Activated CD4-positive, alpha-beta T cell treated with anti-CD3 and anti-CD28 coated beads, Interleukin-2, Interleukin-4, amounts not matched to agents 100 ng/mL and 50 ng/mL, durations not matched to agents 16 hours and 8 hours (primary cell): ENCODE results near the gene STAU1.
"Not testable (repeated sequence)": the region's sequence is repeated elsewhere in the genome, so short reads cannot be mapped to it uniquely, and the experiment has no call there.

ENCODE experiments used
- DNase-seq: peaks from one replicate; pipeline ENCODE4 v3.0.0-alpha.2; 2020; ENCODE audit warnings: low spot score

Gene STAU1, protein sequence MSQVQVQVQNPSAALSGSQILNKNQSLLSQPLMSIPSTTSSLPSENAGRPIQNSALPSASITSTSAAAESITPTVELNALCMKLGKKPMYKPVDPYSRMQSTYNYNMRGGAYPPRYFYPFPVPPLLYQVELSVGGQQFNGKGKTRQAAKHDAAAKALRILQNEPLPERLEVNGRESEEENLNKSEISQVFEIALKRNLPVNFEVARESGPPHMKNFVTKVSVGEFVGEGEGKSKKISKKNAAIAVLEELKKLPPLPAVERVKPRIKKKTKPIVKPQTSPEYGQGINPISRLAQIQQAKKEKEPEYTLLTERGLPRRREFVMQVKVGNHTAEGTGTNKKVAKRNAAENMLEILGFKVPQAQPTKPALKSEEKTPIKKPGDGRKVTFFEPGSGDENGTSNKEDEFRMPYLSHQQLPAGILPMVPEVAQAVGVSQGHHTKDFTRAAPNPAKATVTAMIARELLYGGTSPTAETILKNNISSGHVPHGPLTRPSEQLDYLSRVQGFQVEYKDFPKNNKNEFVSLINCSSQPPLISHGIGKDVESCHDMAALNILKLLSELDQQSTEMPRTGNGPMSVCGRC

DNA sequence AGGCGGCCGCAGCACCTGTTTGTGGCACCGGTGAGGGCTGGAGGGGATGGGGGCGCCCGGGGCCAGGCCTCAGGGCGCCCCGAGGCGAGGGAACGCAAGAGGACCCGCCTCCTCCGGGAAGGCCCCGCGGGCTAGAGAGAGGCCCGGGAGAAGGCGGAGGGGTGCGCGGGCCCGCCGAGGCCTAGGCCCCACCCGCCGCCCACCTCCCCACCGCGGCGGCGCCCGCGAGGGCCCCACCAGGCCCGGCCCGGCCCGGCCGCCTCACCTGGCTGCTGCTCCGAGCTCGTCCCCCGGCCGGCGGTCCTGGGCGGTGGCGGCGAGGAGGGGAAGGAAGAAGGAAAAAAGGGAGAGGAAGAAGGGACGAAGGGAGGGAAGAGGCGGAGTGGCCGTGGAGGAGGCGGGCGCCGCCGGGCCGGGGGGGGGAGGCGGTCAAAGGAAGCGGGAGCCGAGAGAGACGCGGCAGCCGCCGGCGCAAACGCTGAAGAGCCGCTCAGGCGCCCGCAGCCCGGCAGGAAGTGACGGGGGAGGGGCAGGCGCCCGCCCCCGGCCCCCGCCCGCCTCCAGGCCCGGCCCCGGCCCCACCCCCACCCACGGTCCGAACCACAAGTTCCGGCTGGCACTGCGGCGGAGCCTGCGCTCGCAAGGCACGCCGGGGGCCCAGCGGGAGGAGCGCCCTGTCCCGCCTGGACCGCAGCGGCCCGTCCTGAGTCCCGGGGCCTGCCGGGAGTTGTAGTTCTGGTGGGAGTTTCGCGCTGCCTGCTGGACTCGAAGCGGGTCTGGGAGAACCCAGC lies at the start of gene STAU1:
STAU1 (minus strand) TSS at position 484 of the 791 bp plus-strand sequence. CDS start 22,133 bp downstream, outside the sequence.
- DNase-seq: peak; percentile 95

DNA sequence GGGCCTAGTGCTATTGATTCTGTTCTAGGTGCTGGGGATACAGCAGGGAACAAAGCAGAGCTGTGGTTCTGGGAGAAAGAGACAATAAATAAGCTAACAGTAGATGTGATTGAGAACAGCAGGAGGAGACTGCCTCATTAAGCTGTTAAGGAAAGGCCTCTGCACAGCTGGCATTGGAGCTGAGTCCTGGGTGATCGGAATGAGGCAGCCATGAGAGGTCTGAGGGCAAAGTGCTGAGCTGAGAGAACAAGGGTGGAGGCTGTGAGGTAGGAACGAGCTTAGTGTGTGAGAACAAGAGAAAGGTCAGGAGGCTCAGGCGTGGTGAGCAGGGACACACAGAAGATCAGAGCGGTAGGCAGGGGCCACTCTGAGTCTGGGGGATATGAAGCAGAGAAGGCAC lies 49.4 kb upstream of the STAU1 start:
- no peak for DNase-seq

DNA sequence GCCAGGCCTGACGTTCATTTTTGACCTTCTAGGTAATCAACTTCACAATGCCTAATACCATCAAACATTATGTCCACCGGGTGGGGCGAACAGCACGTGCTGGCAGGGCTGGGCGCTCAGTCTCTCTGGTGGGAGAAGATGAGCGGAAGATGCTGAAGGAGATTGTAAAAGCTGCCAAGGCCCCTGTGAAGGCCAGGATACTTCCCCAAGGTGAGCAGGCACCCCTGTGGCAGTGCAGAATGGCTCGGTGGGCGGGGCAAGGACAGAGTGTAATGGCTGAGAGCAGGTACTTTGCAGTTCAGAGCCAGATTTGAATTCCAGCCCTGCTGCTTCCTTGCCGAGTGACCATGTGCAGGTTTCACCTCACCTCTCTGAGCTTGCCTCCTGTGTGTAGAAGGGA lies 48.2 kb upstream of the STAU1 start:
- DNase-seq: no peak

DNA sequence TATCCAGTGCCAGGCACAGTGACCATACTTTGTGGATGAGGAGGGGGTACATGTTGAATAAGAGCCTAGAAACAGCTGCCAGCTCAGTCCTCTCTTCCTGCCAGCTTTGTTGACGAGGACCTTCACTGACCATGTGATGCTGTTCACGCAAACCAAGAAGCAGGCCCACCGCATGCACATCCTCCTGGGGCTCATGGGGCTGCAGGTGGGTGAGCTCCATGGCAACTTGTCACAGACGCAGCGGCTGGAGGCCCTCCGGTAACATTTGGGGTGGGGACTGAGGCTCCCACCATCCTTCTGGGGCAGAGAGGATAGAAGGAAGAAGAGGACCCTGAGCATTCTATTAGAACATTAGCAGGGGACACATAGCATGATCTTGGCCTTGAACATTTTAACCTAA lies 46.7 kb upstream of the STAU1 start:
- DNase-seq: no peak

DNA sequence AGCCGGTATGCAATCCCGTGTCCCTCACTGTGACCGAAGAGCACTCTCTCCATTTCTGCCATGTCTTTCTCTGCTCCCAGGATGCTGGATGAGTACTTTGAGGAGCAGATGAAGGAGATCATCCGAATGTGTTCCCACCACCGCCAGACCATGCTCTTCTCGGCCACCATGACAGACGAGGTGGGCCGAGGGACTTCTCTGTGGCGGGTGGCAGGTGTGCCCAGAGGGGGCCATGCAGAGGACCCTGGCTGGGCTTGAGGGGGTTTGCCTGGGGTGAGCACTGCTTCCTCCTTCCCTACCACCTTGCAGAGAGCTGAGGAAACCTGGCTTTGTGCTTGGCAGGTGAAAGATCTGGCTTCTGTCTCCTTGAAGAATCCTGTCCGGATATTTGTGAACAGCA lies 45.1 kb upstream of the STAU1 start:
- DNase-seq: no peak

DNA sequence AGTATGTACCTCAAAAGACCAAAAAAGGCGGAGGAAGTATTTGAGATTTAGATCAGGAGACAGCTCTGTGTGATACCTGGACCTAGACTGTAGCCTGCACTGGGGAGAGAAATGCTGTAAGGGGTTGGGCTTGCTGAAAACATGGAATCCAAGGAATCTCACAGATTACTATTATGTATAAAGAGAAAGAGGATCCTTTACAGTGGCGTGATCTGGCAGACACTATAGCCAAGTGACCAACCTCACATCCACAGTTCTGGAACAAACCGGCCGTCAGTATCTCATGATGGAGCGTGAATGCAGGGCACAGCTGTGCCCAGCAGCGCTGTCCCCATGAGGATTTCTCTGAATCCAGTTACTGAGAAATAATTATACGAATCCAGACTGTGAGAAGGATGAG lies 43.3 kb upstream of the STAU1 start:
- DNase-seq: no peak

DNA sequence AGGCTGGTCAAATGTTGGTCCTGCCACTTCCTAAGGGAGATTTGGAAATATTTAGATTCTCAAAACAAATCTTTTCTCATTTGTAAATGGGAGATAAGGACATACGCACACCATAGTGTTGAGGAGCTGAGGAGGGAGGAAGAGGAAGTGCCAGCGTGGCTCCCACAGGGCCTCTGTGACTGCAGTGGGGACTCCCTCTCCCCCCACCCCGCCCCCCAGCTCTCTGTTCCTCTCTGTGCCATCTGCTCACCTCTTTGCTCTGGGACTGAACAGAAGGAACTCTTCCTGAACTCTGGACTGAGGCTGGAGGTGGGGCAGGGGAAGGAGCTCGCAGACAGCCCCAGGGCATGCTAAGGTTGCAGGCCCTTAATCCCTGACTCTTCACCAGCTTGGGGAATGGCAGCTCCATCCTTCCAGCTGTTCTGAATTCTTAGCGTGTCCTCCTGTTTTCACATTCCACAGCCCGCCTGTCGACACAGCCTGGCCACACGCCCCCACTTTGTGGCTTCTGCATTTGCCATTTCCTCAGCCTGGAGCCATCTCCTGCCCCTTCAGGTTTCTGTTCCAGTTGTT lies 42.5 kb upstream of the STAU1 start:
- no peak for DNase-seq

DNA sequence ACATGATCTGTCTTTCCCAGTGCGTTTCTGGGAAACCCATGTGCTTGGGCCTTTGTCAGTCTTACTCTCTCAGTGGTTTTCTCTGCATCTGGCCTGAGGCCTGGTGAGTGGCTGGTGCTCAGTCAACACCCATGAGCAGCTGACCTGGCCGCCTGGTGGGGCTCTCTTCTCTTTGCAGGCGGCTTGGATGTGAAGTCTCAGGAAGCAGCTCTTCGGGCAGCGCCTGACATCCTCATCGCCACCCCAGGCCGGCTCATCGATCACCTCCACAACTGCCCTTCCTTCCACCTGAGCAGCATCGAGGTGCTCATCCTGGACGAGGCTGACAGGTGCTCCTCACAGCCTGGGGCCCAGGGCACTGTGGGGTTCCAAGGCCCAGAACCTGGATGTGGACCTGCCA lies 41.9 kb upstream of the STAU1 start:
- DNase-seq: no peak

DNA sequence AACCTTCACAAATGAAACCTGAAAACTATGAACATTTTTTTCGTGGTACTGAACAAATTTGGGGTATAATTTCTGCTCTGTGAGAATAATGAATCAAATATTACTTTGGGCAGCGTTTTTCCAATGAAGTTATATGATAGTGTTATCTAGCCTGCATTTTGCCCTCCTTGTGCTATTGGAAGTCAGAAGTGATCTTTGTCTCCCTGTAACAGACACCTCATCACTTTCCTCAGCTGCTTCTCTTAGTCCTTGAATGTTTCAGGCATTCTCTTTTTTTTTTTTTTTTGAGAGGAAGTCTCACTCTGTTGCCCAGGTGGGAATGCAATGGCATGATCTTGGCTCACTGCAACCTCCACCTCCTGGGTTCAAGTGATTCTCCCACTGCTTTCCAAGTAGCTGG lies 41.2 kb upstream of the STAU1 start:
- DNase-seq: no peak

DNA sequence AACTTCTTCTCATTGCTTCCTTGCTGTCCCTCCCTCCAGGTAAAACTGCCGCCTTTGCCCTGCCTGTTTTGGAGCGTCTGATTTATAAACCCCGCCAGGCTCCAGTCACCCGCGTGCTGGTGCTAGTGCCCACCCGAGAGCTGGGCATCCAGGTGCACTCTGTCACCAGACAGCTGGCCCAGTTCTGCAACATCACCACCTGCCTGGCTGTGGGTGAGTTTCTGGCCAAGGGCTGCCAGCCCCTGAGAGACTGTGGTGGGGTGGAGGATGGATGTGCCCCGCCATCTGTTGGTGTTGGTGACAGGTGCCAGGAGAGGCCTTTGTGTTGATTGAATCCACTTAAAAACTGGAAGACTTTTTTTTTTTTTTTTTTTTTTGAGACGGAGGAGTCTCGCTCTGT lies 40.5 kb upstream of the STAU1 start:
- DNase-seq: no peak

DNA sequence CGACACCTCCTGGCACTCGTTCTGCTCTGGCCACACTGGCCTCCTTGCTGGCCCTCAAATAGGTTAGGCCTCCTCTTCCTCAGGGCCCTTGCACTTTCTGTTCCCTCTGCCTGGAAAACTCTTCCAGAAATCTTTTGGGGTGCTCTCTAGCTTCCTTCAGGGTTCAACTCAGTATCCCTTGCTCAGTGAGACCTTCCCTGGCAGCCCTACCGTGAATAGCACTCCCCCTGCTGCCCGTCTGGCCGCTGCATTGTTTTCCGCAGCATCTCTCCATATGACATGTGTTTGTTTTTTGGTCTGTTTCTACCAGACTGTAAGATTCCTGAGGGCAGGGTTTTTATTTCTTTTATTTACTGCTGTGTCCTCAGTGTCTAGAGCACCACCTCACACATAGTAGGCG lies 37.8 kb upstream of the STAU1 start:
- DNase-seq: no peak

DNA sequence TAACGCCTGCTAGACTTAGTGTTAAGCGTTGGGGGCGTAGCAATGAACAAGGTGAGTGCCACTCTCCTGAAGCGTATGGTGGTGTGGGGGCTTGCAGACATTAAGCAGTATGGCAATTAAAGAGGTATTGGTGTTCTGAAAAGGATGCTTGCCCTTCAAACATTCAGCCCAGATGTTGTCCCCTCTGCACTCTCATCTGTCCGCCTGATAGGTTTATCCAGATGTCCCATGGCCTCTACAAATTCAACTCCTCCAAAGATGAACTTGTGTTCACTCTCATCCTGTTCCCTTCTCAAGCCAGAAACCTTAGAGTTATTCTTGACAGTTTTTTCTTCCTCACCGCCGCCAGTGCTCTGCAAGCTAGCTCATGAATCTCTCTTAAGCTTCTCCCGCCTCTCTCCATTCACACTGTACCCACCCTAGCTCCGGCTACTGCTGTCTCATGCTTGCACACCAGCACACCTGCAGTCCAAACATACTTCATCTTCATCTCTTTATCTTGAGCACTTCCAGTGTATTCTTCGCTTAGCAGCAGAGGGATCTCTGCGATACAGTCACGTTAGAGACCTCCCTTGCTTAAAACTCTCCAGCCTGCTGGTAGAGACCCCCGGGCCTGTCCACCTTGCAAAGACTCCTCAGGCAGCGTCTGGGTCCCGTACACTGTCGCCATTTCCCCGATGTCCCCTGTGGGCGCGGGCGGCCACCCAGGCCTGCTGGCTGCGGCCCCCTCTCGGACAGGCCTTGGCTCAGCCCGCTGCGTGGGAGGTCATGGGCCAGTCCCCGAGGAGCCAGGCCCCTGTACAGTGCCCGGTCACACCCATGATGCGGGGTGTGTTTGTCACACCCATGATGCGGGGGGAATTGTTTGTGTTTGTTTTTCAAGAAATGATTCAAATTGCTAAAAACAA lies 32.0 kb upstream of the STAU1 start:
- no peak for DNase-seq

DNA sequence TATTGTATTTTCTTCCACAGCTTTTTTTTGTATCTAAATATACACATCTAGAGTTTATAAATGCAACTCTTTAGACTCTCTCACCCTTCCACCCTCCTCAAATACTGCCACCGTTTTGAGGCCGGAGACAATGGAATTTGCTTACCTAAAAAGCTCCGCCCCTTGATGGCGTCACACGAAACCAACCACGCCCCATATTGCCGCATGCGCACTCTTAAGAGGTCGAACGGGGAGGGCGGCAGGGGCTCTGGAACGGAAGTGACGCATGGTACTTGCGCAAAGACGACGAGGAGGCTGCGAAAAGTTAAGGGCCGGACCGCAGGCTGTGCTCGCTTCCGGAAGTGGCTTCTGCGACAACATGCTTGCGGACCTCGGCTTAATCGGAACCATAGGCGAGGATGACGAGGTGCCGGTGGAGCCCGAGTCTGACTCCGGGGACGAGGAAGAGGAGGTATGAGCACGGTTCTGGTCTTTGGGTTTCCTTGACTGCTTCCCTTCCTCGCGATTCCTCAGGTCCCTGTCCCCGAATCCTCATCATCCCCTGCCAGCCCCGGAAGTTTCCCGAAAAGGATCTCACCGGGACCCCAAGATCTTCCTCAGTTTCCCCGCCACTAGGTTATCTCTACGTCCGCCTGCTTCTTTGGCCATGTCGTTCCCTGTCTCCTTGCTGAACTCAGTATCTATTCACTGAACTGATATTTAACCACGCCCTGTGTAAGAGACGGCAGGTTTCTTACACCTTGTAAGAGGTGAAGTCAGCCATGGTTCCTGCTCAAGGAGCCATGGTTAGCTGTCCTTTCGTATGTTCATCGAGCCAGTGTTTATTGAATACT lies 31.2 kb upstream of the STAU1 start, which contains the start of gene DDX27:
DDX27 (plus strand) TSS at position 326 of the 833 bp plus-strand sequence; CDS start at position 359, 33 bp downstream.
- DNase-seq: peak; percentile 98

DNA sequence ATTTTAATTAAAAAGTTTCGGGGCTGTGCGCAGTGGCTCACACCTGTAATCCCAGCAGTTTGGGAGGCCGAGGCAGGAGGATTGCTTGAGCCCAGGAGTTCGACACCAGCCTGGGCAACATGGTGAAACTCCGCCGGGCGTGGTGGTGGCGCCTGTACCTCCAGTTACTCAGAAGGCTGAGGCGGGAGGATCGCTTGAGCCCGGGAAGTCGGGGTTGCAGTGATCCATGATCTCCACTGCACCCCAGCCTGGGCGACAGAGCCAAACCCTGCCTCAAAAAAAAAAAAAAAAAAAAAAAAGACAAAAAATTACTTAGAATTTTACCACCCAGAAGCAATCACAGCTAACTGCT lies 30.6 kb upstream of the STAU1 start:
- DNase-seq: not testable (repeated sequence)

DNA sequence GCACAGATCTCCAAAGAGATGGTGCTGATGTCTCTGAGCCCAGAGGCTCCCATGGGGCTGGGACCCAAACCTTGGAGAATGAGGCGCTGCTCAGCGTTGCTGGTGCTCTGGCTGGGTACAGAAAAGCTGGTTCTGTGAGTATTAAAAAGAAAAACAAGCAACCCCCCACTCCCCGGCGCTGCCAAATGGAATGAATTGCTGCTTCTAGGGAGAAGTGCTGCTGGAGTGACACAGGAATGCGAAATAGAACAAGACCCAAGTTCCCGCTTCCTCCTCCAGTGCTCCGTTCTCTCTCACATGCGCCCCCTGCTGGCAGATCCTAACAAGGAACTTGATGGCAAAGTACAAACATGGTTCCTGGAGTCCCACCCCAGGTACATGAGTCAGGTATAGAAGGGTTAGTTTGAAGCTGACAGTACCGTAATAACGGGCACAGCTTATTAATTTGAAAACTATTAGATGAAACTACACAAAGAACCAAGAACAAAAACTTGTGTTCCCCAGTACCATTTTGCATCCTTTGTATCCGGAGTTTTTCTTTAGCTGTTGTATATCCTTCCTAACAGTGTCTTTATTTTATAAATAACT lies 29.0 kb upstream of the STAU1 start:
- peak; percentile 93 for DNase-seq

DNA sequence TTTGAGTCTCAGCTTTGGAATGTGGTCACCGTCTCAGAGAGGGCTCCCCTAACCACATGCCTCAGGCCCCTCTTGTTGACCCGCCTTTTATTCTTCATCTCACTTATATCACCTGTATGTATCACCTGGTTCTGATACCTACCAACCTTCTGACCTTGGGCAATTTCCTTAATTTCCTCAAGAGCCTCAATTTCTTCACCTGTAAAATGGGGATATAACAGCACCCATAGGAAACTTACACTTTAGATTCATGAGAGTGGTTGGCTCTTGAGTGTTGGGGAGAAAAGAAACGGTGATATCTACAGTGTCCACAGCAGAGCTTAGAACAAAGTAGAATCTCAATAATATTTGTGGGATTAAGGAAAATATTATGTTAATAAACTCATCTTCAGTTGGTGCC lies 27.1 kb upstream of the STAU1 start:
- DNase-seq: no peak

DNA sequence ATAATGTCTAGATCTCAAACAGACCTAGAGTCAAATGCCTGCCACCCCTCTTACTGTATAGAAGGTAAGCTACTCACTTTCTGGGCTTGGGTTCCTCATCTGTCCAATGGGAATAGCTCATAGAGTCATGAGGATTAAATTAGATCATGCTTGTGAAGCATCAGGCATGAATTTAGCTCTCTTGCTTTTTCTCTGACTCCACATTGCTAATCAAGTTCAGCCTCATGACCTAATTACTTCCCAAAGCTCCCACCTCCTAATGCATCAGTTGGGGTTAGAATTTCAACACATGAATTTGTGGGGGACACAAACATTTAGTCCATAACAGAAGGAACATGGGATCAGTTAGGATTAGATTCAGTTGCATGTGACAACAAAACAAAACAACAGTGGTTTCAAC lies 26.4 kb upstream of the STAU1 start:
- DNase-seq: no peak

DNA sequence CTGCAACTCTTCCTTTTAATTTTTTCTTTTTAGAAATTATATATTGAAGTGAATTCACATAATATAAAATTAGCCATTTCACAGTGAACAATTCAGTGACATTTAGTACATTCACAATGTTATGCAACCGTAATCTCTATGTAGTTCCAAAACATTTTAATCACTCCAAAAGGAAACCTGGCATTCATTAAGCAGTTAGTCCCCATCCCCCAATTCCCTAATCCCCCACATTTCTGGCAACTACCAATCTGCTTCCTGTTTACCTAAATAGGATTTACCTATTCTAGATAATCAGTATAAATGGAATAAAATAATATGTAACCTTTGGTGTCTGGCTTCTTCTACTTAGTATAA lies 22.6 kb upstream of the STAU1 start:
- DNase-seq: no peak

DNA sequence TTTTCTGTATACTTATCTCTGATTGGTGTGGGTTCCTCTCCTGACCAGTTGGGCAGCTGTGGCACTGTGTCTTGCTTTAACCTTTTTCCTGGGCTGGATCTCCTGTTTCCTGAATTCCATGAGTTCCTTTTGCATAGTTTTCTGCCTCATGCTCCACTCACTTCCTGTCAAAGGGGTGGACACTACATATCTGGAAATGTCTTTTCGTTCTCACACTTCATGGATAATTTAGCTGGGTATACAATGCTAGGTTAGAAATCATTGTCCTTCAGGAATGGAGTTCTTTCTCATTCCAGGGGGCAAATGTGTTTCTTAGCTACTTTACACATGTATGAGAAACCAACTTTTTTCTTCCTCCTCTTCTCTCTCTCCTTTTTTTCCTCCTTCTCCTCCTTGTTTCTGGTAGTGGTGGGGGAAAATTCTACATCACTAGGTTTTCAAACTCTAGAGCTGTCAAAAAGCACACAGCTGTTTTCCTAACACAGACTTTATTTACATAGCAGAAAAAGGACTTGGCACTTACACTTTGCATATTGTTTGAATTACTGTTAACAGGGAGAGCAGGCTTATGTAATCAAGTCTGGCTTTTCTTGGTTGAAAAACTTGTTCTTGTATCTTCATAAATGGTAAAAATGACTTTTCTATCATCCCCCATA lies 22.1 kb upstream of the STAU1 start:
- no peak for DNase-seq

DNA sequence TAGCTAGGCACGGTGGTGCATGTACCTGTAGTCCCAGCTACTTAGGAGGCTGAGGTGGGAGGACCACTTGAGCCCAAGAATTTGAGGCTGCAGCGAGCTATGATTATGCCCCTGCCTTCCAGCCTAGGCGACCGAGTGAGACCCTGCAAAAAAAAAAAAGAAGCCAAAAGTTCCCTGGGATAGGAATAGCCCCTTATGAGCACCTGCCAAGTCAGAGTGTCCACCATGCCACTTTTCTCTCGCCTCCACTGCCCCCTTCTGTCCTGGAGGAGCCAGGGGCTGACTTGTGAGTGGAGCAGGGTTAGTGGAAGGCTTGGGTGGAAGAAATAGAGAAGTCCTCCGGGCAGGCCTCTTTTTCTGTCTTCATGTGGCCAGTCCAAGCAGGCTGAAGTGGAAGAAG lies 18.9 kb upstream of the STAU1 start:
- no peak for DNase-seq
